SK-N-SH (cell line): ENCODE measurements around the gene NUCB1. TPM values are rescaled to one million over a fixed set of nuclear protein-coding genes. Genes with fewer than 3 reads are reported as not detected.

Source experiments
- CTCF ChIA-PET: fragments of 300-600, 350-600 bp; formaldehyde crosslinking; extraction: SDS; loops from one replicate; lab custom pipeline; 2021; lab: Yijun Ruan, JAX
- POLR2A ChIA-PET: fragments of 350-600 bp; sonication (Branson Sonifier 250); formaldehyde crosslinking; extraction: SDS; loops from one replicate; lab custom pipeline; 2020; ENCODE audit warnings: antibody characterized with exemption, inconsistent platforms; lab: Yijun Ruan, JAX
- DNase-seq: peaks from one replicate; pipeline ENCODE4 v3.0.0; 2012
- H2AFZ ChIP-seq: fragments of 200-600 bp; sonication (generic); 2 replicates; pipeline ENCODE4 v1.8.1; 2016; ENCODE audit warnings: antibody characterized with exemption, mild to moderate bottlenecking, low read depth
- H3F3A ChIP-seq: fragments of 200-600 bp; sonication (generic); replicated peaks from 2 replicates; pipeline ENCODE3; 2016; ENCODE audit warnings: antibody characterized with exemption, mild to moderate bottlenecking; ENCODE audit not compliant: insufficient read depth
- H3K27ac ChIP-seq, 2 experiments: fragments of 200-500 bp in 1 of 2; fragments of 200-600 bp in 1 of 2; sonication (Bioruptor generic) in 1 of 2; sonication (generic), shearing (Covaris generic) in 1 of 2; 2 replicates each; pipeline versions ENCODE4 v1.5.1 to v1.6.1; 2014 to 2016; ENCODE audit warnings: low read depth in 2 of 2, inconsistent platforms in 1 of 2, low read length in 1 of 2, mild to moderate bottlenecking in 1 of 2, mixed read lengths in 1 of 2
- H3K27me3 ChIP-seq: fragments of 200-600 bp; sonication (generic), shearing (Covaris generic); 2 replicates; pipeline ENCODE4 v1.6.1; 2016; ENCODE audit warnings: mixed run types; ENCODE audit not compliant: insufficient read depth
- H3K36me3 ChIP-seq, 2 experiments: fragments of 200-500 bp in 1 of 2; fragments of 200-600 bp in 1 of 2; sonication (Bioruptor generic) in 1 of 2; sonication (generic) in 1 of 2; replicated peaks in 1 of 2; 2 replicates each; pipeline versions ENCODE3 to v1.5.1; 2014 to 2016; ENCODE audit warnings: low read length in 1 of 2, mild to moderate bottlenecking in 1 of 2; ENCODE audit not compliant: insufficient read depth in 2 of 2, control insufficient read depth in 1 of 2
- H3K4me1 ChIP-seq, 2 experiments: fragments of 200-500 bp in 1 of 2; fragments of 200-600 bp in 1 of 2; sonication (Bioruptor generic) in 1 of 2; sonication (generic), shearing (Covaris generic) in 1 of 2; 2 replicates each; pipeline versions ENCODE4 v1.5.1 to v1.6.1; 2014 to 2016; ENCODE audit warnings: low read depth in 1 of 2, low read length in 1 of 2, mixed run types in 1 of 2; ENCODE audit not compliant: insufficient read depth in 2 of 2, control insufficient read depth in 1 of 2
- H3K4me2 ChIP-seq: fragments of 200-600 bp; sonication (generic), shearing (Covaris generic); 2 replicates; pipeline ENCODE4 v1.6.1; 2017; ENCODE audit warnings: mixed run types
- H3K4me3 ChIP-seq, 2 experiments: fragments of 200-500 bp in 1 of 2; fragments of 200-600 bp in 1 of 2; sonication (Bioruptor generic) in 1 of 2; sonication (generic), shearing (Covaris generic) in 1 of 2; 2 replicates each; pipeline versions ENCODE4 v1.5.1 to v1.8.1; 2014 to 2016; ENCODE audit warnings: low read depth in 2 of 2, inconsistent platforms in 1 of 2, low read length in 1 of 2, mild to moderate bottlenecking in 1 of 2, mixed read lengths in 1 of 2, moderate library complexity in 1 of 2
- H3K79me2 ChIP-seq: fragments of 200-600 bp; sonication (generic); 2 replicates; pipeline ENCODE4 v1.8.1; 2017; ENCODE audit warnings: mild to moderate bottlenecking; ENCODE audit not compliant: insufficient read depth
- H3K9ac ChIP-seq: fragments of 200-600 bp; sonication (generic); 2 replicates; pipeline ENCODE4 v1.6.1; 2017; ENCODE audit warnings: mixed run types
- H3K9me2 ChIP-seq: fragments of 200-600 bp; sonication (generic); 2 replicates; pipeline ENCODE4 v1.6.1; 2017; ENCODE audit warnings: mixed run types
- H3K9me3 ChIP-seq: fragments of 200-600 bp; sonication (generic); 2 replicates; pipeline ENCODE4 v1.6.1; 2017; ENCODE audit warnings: mixed run types, mild to moderate bottlenecking, moderate library complexity
- H4K20me1 ChIP-seq: fragments of 200-600 bp; sonication (generic); 2 replicates; pipeline ENCODE4 v1.6.1; 2017; ENCODE audit warnings: mild to moderate bottlenecking, mixed run types; ENCODE audit not compliant: insufficient read depth
- ELF1 ChIP-seq: IDR thresholded peaks from 2 replicates; pipeline ENCODE4 v1.4.0; 2012
- EP300 ChIP-seq, 2 experiments: IDR thresholded peaks; 2 replicates each; pipeline versions ENCODE4 v1.4.0 to v1.6.1; 2012; ENCODE audit warnings: borderline replicate concordance in 1 of 2, low read depth in 1 of 2, low read length in 1 of 2
- FOXJ3 ChIP-seq: sonication (generic); formaldehyde crosslinking; IDR thresholded peaks from 2 replicates; pipeline ENCODE4 v1.5.1; 2020; ENCODE audit warnings: mild to moderate bottlenecking, missing genetic modification reagents
- IRF3 ChIP-seq: fragments of 150-350 bp; IDR thresholded peaks from 2 replicates; pipeline ENCODE4 v1.6.1; 2016; ENCODE audit warnings: mild to moderate bottlenecking, low read depth, low read length
- MAX ChIP-seq: IDR thresholded peaks from 2 replicates; pipeline ENCODE4 v1.4.0; 2012; ENCODE audit warnings: low read depth
- MEF2A ChIP-seq: IDR thresholded peaks from 2 replicates; pipeline ENCODE4 v1.4.0; 2012; ENCODE audit warnings: low read depth, borderline replicate concordance
- NFIC ChIP-seq: IDR thresholded peaks from 2 replicates; pipeline ENCODE4 v1.4.0; 2012; ENCODE audit warnings: borderline replicate concordance
- PBX3 ChIP-seq: IDR thresholded peaks from 2 replicates; pipeline ENCODE4; 2012
- TAF1 ChIP-seq: IDR thresholded peaks from 2 replicates; pipeline ENCODE4 v1.6.1; 2012; ENCODE audit warnings: low read depth, mild to moderate bottlenecking, low read length, moderate library complexity, borderline replicate concordance
- WGBS: methylation state at CpG from one replicate; pipeline ENCODE4 v1.1.6; 2017; ENCODE audit warnings: low lambda C conversion rate; 5-methylcytosine and 5-hydroxymethylcytosine counted together
- polyA plus RNA-seq, 3 experiments: library from polyadenylated mRNA; depleted of rRNA; stranded (reverse); fragments of >200 nt; gene quantifications; 2 replicates each; pipeline ENCODE4 v1.2.3, GENCODE V29; 2012
- TF ChIP-seq, protein P1 (sequence below): IDR thresholded peaks from 2 replicates; pipeline ENCODE4 v1.4.0; 2012; ENCODE audit warnings: low read depth, borderline replicate concordance

Gene NUCB1
- polyA plus RNA-seq, 1 of the 3 experiments (the other 2 are of a cell fraction): 397 TPM

DNA sequence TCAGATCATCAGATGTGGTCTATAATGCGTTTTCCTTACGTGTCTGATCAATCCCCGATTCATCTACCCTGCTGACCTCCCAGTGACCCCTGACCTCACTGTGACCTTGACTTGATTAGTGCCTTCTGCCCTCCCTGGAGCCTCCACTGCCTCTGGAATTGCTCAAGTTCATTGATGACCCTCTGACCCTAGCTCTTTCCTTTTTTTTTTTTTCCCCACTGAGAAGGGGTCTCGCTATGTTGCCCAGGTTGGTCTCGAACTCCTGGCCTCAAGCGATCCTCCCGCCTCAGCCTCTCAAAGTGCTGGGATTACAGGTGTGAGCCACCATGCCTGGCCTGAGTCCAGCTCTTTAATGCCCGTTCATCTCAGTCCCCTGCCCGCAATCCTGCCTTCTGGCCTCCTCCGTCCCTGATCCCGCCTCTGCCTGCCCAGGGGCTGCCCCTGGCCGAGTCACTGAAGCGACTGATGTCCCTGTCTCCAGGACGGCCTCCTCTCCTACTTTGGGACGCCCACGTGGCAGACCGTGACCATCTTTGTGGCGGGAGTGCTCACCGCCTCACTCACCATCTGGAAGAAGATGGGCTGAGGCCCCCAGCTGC, 61.0 kb downstream of the NUCB1 start:
- Histone ChIP-seq H3K9me2 (no peaks in the 10 kb centered on the region), H3K9ac (no peak overlapping the region)
- TF ChIP-seq NFIC: no peak
- TF ChIP-seq, all 33 proteins: peak for 0
- no peak for DNase-seq
- ChIA-PET POLR2A (interaction anchor here (0.6 kb wide), 1 partner anchor 12 kb away, joined by 6 read pairs; no protein-coding TSS in a partner anchor), CTCF (interaction anchor here (1.7 kb wide), 1 partner anchor 9 kb away, joined by 8 read pairs; no protein-coding TSS in a partner anchor)
- peaks cover 36% of the 10 kb centered on the region for H3K79me2 ChIP-seq
- no peak overlapping the region for H3K4me3 ChIP-seq
- peak overlapping the region in 1 of 2 experiments; percentile 44; a peak in 2 of 4 replicates for H3K27ac ChIP-seq
- H2AFZ ChIP-seq: no peak overlapping the region
- no peaks in the 10 kb centered on the region for H3K27me3 ChIP-seq
- 91% methylated on average over 14 of the region's 19 CpGs for WGBS
- peaks cover 9% of the 10 kb centered on the region for H4K20me1 ChIP-seq
- H3K4me1 ChIP-seq: peaks cover 18 to 20% of the 10 kb centered on the region in 2 experiments; a peak in 3 of 4 replicates
- no peaks in the 10 kb centered on the region for H3K9me3 ChIP-seq
- H3K36me3 ChIP-seq: peaks cover 9 to 31% of the 10 kb centered on the region in 2 experiments
- peaks cover 47% of the 10 kb centered on the region for H3F3A ChIP-seq
- no peak overlapping the region for H3K4me2 ChIP-seq

- Histone ChIP-seq H3K4me2 (no peak overlapping the region), H3K4me3 (no peak overlapping the region)
- POLR2A ChIA-PET: no interaction called here
These were observed 61.5 kb downstream of the NUCB1 start for GRCh38 chr19:48961673-48962028.

More at GRCh38 chr19:48961673-48962028, 61.5 kb downstream of the NUCB1 start:
- H2AFZ ChIP-seq: no peak overlapping the region
- DNase-seq: no peak
- H3K9ac ChIP-seq: no peak overlapping the region
- peaks cover 11 to 31% of the 10 kb centered on the region in 2 experiments for H3K36me3 ChIP-seq
- peak overlapping the region in 1 of 2 experiments; percentile 44; a peak in 2 of 4 replicates for H3K27ac ChIP-seq
- WGBS: 86% methylated on average over 11 of the region's 12 CpGs
- TF ChIP-seq EP300 (IDR thresholded peaks at IDR 0.05; ENCODE audit: borderline replicate concordance in 1 of 2, low read depth in 1 of 2, low read length in 1 of 2) (no peak), IRF3 (no peak), ELF1 (no peak), MEF2A (no peak), PBX3 (no peak), NFIC (no peak), MAX (no peak), TAF1 (no peak), FOXJ3 (CRISPR knock-in tag) (no peak)
- TF ChIP-seq, protein P1, sequence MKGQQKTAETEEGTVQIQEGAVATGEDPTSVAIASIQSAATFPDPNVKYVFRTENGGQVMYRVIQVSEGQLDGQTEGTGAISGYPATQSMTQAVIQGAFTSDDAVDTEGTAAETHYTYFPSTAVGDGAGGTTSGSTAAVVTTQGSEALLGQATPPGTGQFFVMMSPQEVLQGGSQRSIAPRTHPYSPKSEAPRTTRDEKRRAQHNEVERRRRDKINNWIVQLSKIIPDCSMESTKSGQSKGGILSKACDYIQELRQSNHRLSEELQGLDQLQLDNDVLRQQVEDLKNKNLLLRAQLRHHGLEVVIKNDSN: no peak
- no peaks in the 10 kb centered on the region for H3K27me3 ChIP-seq
- peaks cover 52% of the 10 kb centered on the region for H3F3A ChIP-seq
- H3K9me3 ChIP-seq: no peaks in the 10 kb centered on the region
- peaks cover 36% of the 10 kb centered on the region for H3K79me2 ChIP-seq
- H4K20me1 ChIP-seq: peaks cover 14% of the 10 kb centered on the region
- H3K9me2 ChIP-seq: no peaks in the 10 kb centered on the region
- CTCF ChIA-PET: interaction anchor here (1.7 kb wide), 1 partner anchor 9 kb away, joined by 8 read pairs; no protein-coding TSS in a partner anchor
- H3K4me1 ChIP-seq: peaks cover 17 to 24% of the 10 kb centered on the region in 2 experiments; a peak in 3 of 4 replicates
